GM19328 (cell line): Measurements from ENCODE around the gene SMU1.
"Not testable (repeated sequence)": the region's sequence is repeated elsewhere in the genome, so short reads cannot be mapped to it uniquely, and the experiment has no call there.

Experiments
- ATAC-seq: cut with Tn5 transposase; IDR thresholded peaks from one replicate; pipeline ENCODE4 v1.9.1; 2021; ENCODE audit warnings: mild to moderate bottlenecking, moderate library complexity; ENCODE audit not compliant: unreplicated experiment

Gene SMU1

DNA sequence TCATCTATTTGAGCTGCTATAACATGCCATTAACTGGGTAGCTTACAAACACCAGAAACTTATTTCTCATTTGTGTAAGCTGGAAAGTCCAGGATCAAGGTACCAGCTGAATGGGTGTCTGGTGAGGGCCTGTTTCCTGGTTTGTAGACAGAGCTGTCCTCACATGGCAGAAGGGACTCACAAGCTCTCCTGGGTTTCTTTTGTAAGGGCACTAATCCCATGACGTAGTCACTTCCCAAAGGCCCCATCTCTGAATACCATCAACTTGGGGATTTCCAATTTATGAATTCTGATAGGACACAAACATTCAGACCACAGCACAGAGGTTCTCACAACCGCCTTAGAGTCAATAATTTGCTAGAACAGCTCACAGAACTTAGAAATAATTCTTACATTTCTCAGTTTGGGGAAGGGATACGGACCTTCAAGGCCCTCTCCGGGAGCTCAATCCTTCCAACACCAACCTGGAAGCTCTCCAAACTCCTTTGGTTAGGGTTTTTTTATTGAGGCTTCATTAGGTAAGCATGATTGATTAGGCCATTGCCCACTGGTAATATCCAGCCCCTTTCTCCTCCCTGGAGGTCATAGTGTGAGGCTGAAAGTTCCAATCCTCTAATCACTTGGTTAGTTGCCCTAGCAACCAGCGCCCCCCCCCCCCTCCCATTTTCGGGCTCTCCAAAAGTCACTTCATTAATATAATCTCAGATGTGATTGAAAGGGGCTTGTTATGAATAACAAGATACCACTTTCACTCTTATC lies 59.0 kb downstream of the SMU1 start:
- ATAC-seq: no peak

GRCh38 chr9:33014665-33015014 lies 61.8 kb downstream of the SMU1 start:
- ATAC-seq: no peak

GRCh38 chr9:33013962-33014664 lies 62.4 kb downstream of the SMU1 start:
- ATAC-seq: no peak

DNA sequence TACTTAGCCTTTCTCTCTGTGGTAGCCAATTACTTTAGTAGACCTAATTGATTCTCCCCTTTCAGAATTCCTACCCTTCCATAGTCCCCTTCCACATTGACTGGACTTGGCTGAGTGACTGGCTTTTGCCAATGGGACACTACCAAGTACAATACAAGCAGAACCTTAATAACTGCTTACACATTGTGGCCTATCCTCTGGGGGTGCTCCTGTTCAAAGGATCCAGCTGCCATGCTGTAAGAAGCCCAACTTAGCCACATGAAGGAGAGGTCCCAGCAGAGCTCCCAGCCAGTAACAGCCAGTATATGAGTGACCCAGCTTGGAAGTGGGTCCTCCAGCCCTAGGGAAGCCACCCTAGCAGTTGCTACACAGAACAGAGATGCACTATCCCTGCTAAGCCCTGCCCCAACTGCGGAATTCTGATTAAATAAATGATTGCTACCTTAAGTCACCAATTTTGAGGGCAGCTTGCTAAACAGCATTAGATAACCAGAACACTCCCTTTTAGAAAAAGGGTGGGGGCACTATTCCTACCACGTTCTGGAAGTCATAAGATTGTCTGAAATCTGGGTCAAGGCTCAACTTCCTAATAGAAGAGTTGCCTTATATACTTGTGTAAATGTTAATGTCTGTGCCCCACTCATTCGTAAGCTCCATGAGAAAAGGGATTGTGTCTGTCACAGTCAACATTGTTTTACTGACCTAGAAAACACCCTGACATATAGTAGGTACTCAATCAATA lies 64.0 kb downstream of the SMU1 start:
- ATAC-seq: no peak

- ATAC-seq: no peak
Observed at GRCh38 chr9:33011831-33012230, 64.6 kb downstream of the SMU1 start.

- no peak for ATAC-seq
Observed at GRCh38 chr9:33007755-33008154, 68.7 kb downstream of the SMU1 start.

- not testable (repeated sequence) for ATAC-seq
Observed at GRCh38 chr9:33005335-33005734, 71.1 kb downstream of the SMU1 start.

DNA sequence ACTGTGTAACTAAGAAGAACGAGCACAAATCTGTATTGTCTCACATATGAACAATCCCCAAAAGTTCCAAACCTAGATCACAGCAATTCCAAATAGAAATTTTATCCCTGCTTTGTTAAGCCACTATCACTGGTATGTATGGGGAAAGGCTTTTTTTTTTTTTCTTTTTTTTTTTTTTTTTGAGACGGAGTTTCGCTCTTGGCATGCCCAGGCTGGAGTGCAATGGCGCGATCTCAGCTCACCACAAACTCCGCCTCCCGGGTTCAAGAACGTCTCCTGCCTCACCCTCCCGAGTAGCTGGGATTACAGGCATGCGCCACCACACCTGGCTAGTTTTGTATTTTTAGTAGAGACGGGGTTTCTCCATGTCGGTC lies 75.8 kb downstream of the SMU1 start:
- ATAC-seq: not testable (repeated sequence)

DNA sequence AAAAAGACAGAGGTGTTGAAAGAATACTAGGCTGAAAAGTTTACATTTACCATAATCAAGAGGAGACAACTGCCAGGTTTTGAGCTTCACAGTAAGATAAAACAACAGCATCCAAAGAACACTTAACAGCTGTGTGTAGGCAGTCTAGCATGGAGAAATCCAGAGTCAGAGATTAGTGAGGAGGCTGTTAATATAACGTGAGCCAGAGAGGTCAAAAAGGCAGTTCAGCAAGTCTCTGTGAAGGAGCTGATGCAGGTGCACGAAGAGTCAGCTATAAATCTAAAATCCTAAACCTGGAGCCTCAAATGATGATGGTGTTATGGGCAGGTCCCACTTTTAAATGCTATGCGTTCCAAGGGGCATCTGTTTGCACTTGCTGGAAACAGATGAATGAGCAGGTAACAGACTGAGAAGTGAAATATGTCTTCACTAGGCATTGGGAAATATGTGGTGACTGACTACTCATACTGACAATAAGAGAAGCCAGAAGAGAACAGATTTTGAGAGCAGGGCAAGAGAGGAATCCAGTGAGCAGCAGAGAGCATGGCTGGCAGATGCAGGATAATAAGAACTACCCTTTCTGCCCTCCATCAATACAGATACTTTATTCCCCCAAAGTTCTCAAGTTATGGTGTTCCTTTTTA lies 83.8 kb downstream of the SMU1 start:
- no peak for ATAC-seq

- no peak for ATAC-seq
Observed at GRCh38 chr9:32991897-32992594, 84.4 kb downstream of the SMU1 start.
